NCI-H82 treated with DMSO at 0.1 percent for 48 hours (cell line): ENCODE data around the gene ARRDC4.
"Not testable (repeated sequence)": the region's sequence is repeated elsewhere in the genome, so short reads cannot be mapped to it uniquely, and the experiment has no call there.

Experiments
- DNase-seq: peaks from one replicate; lab custom pipeline; 2025; ENCODE audit not compliant: unreplicated experiment; lab: John Stamatoyannopoulos, UW

ARRDC4 gene

DNA sequence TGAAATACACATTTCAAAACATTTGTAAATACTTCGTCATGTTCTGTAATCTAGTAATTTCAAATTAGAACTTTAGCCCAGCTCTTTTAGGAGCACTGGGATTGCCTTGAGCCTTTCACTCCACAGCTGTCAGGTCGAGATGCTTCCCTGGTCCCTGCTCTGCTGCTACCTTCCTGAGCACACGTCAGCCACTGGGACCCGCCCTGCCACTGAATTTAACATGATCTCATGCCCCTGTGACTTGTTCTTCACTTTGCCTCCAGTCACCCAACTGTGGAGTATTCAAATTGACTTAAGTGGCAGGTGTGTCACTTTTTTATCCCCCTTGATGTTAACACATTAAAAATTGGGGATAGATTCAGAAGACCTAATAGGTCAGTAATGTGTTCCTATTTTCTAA, 3.3 kb downstream of the ARRDC4 start:
- no peak for DNase-seq

DNA sequence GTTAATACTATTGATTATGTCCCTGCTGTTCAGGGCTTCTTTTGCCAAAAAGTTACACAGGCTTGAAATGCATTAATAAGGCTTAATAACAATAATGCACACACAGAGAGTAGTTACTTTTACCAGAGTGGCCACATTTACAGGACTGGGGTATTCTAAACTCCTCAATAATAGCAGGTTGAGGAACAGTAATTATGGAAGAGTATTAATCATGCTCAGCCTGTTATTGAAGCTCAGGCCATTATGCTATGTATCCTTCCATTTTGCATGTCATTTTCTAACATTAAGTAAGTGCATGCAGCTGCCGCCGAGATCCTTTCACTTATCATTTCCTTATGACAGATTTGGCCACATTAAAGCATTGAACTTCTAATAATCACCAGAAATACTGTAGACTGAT, 5.7 kb downstream of the ARRDC4 start:
- no peak for DNase-seq

GRCh38 chr15:97966924-97967620, 6.6 kb downstream of the ARRDC4 start:
- no peak for DNase-seq

GRCh38 chr15:97967881-97968280, 7.4 kb downstream of the ARRDC4 start:
- no peak for DNase-seq

DNA sequence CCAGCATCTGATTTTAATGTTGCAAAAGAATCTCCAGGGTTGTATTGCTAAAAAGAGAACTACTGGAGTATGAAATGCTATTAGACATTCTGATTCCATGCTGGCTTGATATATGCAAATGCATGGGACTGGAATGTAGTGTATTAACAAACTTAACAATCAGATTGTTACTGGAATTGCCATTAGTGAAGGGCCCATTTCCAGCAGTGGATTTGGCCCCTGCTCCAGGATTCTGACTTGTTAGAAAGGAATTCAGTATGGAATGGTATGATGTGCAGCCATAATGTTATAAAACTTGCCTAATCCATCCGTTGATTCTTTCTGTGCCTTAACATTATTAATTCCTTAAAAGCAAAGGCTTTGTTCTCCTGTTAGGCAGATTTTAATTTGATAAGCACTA, 7.9 kb downstream of the ARRDC4 start:
- DNase-seq: no peak

DNA sequence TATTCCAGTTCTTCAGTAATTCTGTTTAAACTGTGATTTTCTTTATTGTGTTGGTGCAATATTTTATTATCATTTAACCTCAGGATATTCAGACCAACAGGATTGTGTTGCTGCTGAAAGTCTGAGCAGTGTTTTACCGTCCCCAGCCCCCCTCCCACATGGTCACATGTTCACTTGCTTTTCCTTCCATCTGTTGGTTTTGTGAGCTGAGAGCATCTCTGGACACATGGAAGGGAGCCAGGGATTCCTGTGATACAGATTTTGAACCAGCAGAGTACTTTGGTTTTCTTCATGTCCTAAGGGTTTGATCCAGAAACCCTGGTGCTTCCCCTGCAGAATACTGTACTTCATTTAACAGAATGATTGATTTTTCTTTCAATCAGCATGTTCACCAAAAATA, 11.9 kb downstream of the ARRDC4 start:
- peak; percentile 37 for DNase-seq

DNA sequence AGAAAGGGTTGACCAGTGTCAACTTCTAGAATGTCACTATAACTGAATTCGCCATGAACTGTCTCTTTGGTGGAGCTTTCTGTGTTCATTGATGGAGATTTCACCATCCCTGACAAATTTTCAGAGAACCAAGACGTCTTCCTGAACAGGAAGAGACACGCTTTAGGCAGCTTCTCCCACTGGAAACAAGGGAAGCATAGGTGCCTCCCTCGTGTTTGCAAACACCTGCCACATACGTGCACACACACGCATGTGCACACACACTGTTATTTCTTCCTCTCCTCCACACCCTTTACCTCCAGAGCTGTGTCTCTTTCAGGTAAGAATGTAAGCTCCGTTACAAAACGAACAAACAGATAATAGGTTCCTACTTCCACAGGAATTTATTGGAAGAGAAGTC, 15.6 kb downstream of the ARRDC4 start:
- no peak for DNase-seq

- DNase-seq: no peak
These were observed 16.4 kb downstream of the ARRDC4 start for GRCh38 chr15:97976766-97977503.

DNA sequence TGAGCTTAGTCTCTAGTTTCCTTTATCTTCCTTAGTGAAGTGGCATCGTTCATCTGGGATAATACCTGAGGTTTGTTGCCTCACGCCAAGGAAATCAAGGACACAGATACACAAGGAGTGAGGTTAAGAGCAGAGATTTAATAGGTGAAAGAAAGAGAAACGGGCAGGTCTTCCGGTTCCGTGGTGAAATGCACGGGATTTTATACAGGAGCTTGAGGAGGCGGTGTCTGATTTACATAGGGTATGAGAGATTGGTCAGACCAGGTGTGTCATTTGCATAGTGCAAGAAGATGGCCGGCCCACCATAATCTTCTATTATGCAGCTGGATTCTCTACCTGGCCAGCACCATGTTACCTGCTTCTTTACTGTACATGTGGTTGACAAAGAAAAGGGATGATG, 17.2 kb downstream of the ARRDC4 start:
- DNase-seq: no peak

DNA sequence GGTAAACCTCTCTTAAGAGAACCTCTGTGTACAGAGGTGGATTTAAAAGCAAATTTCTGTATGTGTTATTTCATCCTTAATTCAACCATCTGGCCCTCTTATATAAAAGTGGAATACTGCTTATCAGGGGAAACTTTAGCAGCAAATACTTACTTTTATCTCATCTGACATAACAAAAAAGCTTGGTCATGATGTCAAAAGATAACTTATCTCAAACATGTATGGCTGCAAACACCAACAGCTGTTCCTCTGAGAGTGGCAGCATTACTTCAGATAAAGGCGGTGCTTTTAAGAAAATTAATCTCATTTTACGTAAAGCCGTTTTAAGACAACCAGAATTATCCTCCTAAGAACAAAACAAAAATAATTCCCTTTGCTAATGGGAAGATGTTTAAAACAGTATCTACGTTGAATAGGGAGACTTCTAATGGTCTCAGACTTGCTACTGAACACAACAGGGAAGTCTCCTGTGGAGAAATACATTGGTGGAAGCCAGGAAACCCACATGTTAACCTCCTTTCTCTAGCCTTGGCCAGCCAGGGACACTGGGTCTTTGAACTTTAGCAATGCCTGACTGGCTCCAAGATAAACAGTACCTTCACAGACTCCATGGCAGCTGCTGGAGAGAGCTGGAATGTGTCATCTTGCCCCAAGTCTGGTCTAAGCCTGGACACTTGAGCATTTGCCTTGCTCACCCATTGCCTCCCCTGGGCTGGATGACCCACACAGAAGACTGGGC, 18.1 kb downstream of the ARRDC4 start:
- peak; percentile 47 for DNase-seq

GRCh38 chr15:97979140-97979520, 18.6 kb downstream of the ARRDC4 start:
- no peak for DNase-seq

GRCh38 chr15:97981058-97981457, 20.6 kb downstream of the ARRDC4 start:
- DNase-seq: no peak

GRCh38 chr15:97981758-97982157, 21.3 kb downstream of the ARRDC4 start:
- DNase-seq: no peak

DNA sequence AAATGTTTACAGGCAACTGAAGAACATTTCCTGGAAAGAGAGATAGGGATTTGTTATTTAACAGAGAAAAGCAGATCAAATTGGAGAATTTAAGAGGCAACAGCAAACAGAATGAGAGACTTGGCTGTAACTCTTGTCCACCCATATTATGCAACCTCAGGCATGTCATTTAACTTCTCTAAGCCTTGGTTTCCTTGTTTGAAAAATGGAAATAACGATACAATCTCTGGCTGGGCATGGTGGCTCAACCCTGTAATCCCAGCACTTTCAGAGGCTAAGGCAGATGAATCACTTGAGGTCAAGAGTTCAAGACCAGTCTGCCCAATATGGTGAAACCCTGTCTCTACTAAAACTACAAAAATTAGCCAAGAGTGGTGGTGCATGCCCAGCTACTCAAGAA, 23.7 kb downstream of the ARRDC4 start:
- DNase-seq: no peak

- DNase-seq: not testable (repeated sequence)
These were observed 25.5 kb downstream of the ARRDC4 start for GRCh38 chr15:97985979-97986378.

DNA sequence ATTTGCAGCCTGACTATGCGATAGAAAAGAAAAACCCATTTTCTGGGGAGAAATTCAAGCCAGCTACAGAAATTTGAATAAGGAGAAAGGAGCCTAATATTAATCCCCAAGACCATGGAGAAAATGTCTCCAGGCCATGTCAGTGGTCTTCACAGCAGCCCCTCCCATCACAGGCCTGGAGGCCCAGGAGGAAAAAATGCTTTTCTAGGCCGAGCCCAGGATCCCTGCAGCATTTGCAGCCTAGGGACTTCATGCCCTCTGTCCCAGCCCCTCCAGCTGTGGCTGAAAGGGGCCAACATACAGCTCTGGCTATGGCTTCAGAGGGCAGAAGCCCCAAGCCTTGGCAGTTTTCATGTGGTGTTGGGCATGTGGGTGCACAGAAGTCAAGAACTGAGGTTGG, 26.3 kb downstream of the ARRDC4 start:
- DNase-seq: no peak

- no peak for DNase-seq
These were observed 28.8 kb downstream of the ARRDC4 start for GRCh38 chr15:97989299-97989698.

DNA sequence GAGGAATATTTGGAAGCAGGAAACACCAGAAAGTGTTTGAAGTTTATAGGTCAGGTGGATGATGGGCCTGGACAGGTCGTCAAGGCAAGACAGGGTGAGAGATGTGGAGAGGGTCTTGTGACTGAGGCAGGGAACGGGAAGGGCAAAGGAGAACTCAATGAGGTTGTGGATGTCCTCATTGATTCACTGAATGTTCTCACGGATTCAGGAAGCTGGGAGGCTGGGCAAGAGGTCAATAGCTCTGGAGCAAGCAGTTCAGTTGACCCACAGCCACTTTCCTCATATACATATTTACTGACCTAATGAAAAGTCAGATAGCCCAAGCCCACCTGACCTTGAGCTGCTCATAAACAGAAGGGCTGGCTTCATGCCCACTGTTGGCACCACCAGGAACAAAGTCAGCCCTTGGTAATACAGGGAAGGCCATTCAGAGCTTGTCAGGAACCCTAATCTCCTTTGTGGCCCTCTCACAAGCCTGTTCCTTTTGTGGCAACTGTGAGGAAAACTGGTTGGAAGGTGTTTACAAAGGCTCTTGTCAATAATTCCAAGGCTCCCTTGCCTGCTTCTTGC, 31.6 kb downstream of the ARRDC4 start:
- DNase-seq: no peak

DNA sequence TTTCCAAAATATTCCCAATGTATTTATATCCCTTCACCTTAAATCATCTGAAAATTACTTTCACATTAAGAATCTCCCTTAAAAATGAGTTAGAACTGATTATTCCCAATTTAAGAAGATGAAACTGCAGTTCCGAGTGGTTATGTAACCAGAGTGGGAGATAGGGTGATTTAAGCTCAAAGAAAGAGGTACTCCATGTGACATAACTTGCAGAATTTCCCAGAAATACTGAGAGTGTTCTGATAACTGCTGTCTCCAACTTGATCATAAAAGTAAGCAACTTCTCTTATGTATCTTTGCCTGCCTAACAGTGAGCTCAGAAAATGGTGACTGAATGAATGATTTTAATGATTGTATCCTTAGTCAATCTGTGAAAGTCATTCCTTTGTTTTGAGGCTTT, 32.3 kb downstream of the ARRDC4 start:
- DNase-seq: no peak

GRCh38 chr15:97993310-97993738, 32.8 kb downstream of the ARRDC4 start:
- no peak for DNase-seq

DNA sequence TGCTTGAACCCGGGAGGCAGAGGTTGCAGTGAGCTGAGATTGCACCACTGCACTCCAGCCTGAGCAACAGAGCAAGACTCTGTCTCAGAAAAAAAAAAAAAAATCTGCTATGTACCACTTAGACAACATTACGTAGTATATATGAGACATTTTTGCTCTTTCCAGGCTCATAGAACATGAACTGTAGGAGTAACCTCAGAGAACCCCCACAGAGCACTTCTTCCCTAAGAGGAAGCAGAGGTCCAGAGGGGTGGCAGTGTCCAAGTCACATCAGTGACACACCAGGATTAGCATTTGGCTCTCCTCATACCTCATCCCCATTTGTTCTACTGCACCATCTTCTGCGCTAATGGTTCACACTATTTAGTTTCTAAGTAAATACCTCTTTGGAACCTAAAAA, 33.7 kb downstream of the ARRDC4 start:
- no peak for DNase-seq

- DNase-seq: no peak
These were observed 34.7 kb downstream of the ARRDC4 start for GRCh38 chr15:97995192-97995591.
